Measurements from ENCODE around the gene AMMECR1.

AMMECR1 gene

DNA sequence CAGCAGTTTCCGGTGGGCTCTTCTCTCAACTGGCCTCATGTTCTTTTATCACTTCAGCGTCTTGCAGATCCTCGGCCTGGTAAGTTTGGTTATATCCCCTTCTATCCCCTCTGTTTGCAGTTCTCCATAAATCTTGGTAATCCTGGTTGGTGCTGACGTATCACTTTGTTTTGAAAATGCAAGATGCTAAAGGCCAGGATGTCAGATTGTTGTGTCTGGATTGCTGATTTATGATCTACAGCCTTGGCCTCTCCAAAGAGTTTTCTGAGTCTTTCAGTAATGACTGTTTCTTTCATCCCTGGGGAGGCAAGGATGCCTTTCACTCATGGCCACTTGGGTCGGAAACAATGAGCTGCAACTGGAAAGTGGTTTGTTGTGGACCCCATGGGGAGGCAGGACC, 146.4 kb downstream of the AMMECR1 start:
- no peak for DNase-seq (ENCODE audit: low read depth, low spot score)
- H3K4me1 ChIP-seq (ENCODE audit: insufficient read depth, insufficient read length), result peaks cover 5% of the 10 kb centered on the region
- TF ChIP-seq SUZ12 (IDR thresholded peaks at IDR 0.05; ENCODE audit: extremely low read depth, insufficient read depth, insufficient read length) (no peak), ZNF274 (IDR thresholded peaks at IDR 0.05; ENCODE audit: low read depth, low read length) (no peak), YY1 (IDR thresholded peaks at IDR 0.05; ENCODE audit: insufficient read depth, insufficient read length) (no peak)
- H3K36me3 ChIP-seq (ENCODE audit: insufficient read depth, insufficient read length, low read length), result peaks cover 20% of the 10 kb centered on the region
- no peak overlapping the region for H3K4me3 ChIP-seq (ENCODE audit: insufficient read length, low read depth)
- H3K9me3 ChIP-seq (ENCODE audit: insufficient read depth, low read length), result no peaks in the 10 kb centered on the region
- H3K9ac ChIP-seq (ENCODE audit: insufficient read length, low read depth), result no peak overlapping the region
- no peaks in the 10 kb centered on the region for H3K27me3 ChIP-seq (ENCODE audit: insufficient read depth, insufficient read length)

DNA sequence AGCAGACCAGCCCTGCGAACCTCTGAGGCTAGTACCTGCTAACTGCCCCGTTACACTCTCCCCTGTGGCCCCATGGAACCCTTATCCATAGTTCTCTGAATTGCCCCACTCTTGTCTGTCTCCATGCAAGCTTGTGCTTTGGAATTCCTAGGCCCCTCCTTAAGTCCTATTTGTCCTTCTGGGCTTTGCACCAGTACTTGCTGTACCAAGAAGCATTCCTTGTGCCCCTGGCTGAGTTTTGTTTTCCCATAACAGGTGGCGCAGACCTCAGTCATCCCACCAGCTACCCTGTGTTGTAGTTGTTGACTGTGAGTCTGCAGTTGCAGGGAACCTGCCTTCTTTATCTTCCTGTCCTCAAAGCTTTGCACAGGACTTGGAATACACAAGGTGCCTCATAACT, 147.9 kb downstream of the AMMECR1 start:
- no peak for DNase-seq (ENCODE audit: low read depth, low spot score)
- peaks cover 16% of the 10 kb centered on the region for H3K36me3 ChIP-seq (ENCODE audit: insufficient read depth, insufficient read length, low read length)
- peaks cover 5% of the 10 kb centered on the region for H3K4me1 ChIP-seq (ENCODE audit: insufficient read depth, insufficient read length)
- H3K4me3 ChIP-seq (ENCODE audit: insufficient read length, low read depth), result no peak overlapping the region
- no peaks in the 10 kb centered on the region for H3K27me3 ChIP-seq (ENCODE audit: insufficient read depth, insufficient read length)
- no peak for TF ChIP-seq YY1 (IDR thresholded peaks at IDR 0.05; ENCODE audit: insufficient read depth, insufficient read length)
- no peak for TF ChIP-seq SUZ12 (IDR thresholded peaks at IDR 0.05; ENCODE audit: extremely low read depth, insufficient read depth, insufficient read length)
- no peak for TF ChIP-seq ZNF274 (IDR thresholded peaks at IDR 0.05; ENCODE audit: low read depth, low read length)
- H3K9ac ChIP-seq (ENCODE audit: insufficient read length, low read depth), result no peak overlapping the region
- H3K9me3 ChIP-seq (ENCODE audit: insufficient read depth, low read length), result no peaks in the 10 kb centered on the region

DNA sequence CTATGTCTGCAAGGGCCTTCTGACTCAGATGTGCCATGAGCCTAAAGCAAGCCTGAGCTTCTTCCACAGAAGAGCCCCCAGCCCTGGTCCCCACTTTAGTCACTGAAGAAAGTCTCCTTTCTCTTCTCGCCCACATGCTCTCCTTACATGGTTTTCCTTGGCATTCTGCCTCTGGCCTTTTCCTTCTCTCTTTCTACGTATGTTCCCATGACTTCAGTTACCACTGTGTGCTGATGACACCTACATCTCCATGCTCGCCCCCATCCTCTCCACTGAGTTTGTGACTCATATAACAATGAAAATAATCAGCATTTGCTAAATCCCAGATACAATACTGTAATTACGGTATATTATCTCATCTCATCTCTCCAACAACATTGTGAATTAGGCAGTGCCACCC, 149.3 kb downstream of the AMMECR1 start:
- no peak for TF ChIP-seq ZNF274 (IDR thresholded peaks at IDR 0.05; ENCODE audit: low read depth, low read length)
- no peak for TF ChIP-seq SUZ12 (IDR thresholded peaks at IDR 0.05; ENCODE audit: extremely low read depth, insufficient read depth, insufficient read length)
- TF ChIP-seq YY1 (IDR thresholded peaks at IDR 0.05; ENCODE audit: insufficient read depth, insufficient read length), result no peak

DNA sequence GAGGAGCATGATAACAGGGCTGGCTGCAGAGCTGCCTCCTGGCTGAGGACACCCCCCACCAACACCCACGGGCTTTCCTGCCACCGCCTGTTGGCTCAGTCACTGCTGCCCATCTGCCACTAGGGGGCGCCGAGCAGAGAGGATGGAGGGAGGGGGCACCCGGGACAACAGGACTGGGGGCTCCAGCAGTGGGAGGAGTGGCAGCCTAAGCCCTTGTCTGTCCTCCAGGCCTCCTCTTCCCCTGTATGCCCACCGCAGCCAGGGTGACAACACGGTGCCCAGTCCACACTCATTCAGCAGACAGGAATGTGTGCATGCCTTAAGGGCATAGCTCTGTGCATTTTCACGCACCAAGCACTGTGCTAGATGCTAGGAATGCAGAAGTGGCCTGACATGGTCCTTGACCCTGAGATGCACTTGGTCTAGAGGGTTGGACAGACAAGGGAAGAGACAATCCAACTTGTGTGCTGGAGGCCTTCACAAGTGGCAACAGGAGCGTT, 149.9 kb downstream of the AMMECR1 start:
- H3K36me3 ChIP-seq (ENCODE audit: insufficient read depth, insufficient read length, low read length), result peaks cover 9% of the 10 kb centered on the region
- DNase-seq (ENCODE audit: low read depth, low spot score), result no peak
- H3K9me3 ChIP-seq (ENCODE audit: insufficient read depth, low read length), result no peaks in the 10 kb centered on the region
- H3K4me1 ChIP-seq (ENCODE audit: insufficient read depth, insufficient read length), result peaks cover 5% of the 10 kb centered on the region
- TF ChIP-seq ZNF274 (IDR thresholded peaks at IDR 0.05; ENCODE audit: low read depth, low read length) (no peak), YY1 (IDR thresholded peaks at IDR 0.05; ENCODE audit: insufficient read depth, insufficient read length) (no peak), SUZ12 (IDR thresholded peaks at IDR 0.05; ENCODE audit: extremely low read depth, insufficient read depth, insufficient read length) (no peak)
- no peaks in the 10 kb centered on the region for H3K27me3 ChIP-seq (ENCODE audit: insufficient read depth, insufficient read length)
- H3K9ac ChIP-seq (ENCODE audit: insufficient read length, low read depth), result no peak overlapping the region
- H3K4me3 ChIP-seq (ENCODE audit: insufficient read length, low read depth), result no peak overlapping the region

More for the DNA sequence above, 149.3 kb downstream of the AMMECR1 start:
- Histone ChIP-seq H3K4me1 (ENCODE audit: insufficient read depth, insufficient read length) (peaks cover 5% of the 10 kb centered on the region), H3K36me3 (ENCODE audit: insufficient read depth, insufficient read length, low read length) (peaks cover 9% of the 10 kb centered on the region), H3K9me3 (ENCODE audit: insufficient read depth, low read length) (no peaks in the 10 kb centered on the region), H3K9ac (ENCODE audit: insufficient read length, low read depth) (no peak overlapping the region), H3K4me3 (ENCODE audit: insufficient read length, low read depth) (no peak overlapping the region), H3K27me3 (ENCODE audit: insufficient read depth, insufficient read length) (no peaks in the 10 kb centered on the region)
- no peak for DNase-seq (ENCODE audit: low read depth, low spot score)

DNA sequence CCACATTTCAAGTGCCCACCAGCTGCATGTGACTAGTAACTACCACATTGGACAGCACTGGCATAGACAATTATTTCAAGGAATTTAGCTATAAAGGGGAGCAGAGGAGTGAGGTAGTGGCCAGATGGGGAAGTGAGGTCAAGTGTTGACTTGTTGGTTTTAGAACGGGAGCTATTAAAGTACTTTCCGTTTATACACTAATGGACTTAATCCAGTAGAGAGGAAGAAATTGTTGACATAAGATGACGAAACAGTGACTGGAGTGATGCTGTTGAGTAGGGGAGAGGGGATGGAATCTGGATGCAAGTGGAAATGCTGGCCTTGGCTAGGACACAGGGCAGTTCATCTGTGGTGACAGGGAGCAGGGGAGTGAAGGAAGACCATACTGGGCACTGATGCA, 154.4 kb downstream of the AMMECR1 start:
- TF ChIP-seq SUZ12 (IDR thresholded peaks at IDR 0.05; ENCODE audit: extremely low read depth, insufficient read depth, insufficient read length), result no peak
- H3K9ac ChIP-seq (ENCODE audit: insufficient read length, low read depth), result no peak overlapping the region
- no peaks in the 10 kb centered on the region for H3K9me3 ChIP-seq (ENCODE audit: insufficient read depth, low read length)
- DNase-seq (ENCODE audit: low read depth, low spot score), result no peak
- H3K36me3 ChIP-seq (ENCODE audit: insufficient read depth, insufficient read length, low read length), result peaks cover 4% of the 10 kb centered on the region
- no peak overlapping the region for H3K4me3 ChIP-seq (ENCODE audit: insufficient read length, low read depth)
- H3K4me1 ChIP-seq (ENCODE audit: insufficient read depth, insufficient read length), result peaks cover 7% of the 10 kb centered on the region
- no peaks in the 10 kb centered on the region for H3K27me3 ChIP-seq (ENCODE audit: insufficient read depth, insufficient read length)

DNA sequence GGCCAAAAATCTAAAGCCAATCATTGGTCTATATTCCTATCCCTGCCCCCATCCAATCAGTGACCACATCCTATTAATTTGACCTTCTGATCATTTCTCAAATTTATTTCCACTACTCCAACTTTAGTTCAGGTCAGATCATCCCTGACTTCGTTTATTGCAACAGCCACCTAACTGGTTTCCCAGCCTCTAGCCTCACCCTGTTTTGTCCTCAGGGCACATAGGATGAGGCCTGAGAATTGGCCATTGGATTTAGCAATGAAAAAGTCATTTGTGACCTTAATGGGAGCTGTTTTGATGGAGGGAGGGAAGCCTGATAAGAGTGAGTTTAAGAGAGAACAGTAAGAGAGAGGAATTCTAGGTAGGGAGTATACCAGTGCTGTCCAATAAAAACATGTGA, 155.0 kb downstream of the AMMECR1 start:
- no peak overlapping the region for H3K9ac ChIP-seq (ENCODE audit: insufficient read length, low read depth)
- TF ChIP-seq YY1 (IDR thresholded peaks at IDR 0.05; ENCODE audit: insufficient read depth, insufficient read length) (no peak), SUZ12 (IDR thresholded peaks at IDR 0.05; ENCODE audit: extremely low read depth, insufficient read depth, insufficient read length) (no peak), ZNF274 (IDR thresholded peaks at IDR 0.05; ENCODE audit: low read depth, low read length) (no peak)
- no peaks in the 10 kb centered on the region for H3K27me3 ChIP-seq (ENCODE audit: insufficient read depth, insufficient read length)
- peaks cover 7% of the 10 kb centered on the region for H3K4me1 ChIP-seq (ENCODE audit: insufficient read depth, insufficient read length)
- peaks cover 4% of the 10 kb centered on the region for H3K36me3 ChIP-seq (ENCODE audit: insufficient read depth, insufficient read length, low read length)
- H3K4me3 ChIP-seq (ENCODE audit: insufficient read length, low read depth), result no peak overlapping the region
- no peak for DNase-seq (ENCODE audit: low read depth, low spot score)
- H3K9me3 ChIP-seq (ENCODE audit: insufficient read depth, low read length), result no peaks in the 10 kb centered on the region

DNA sequence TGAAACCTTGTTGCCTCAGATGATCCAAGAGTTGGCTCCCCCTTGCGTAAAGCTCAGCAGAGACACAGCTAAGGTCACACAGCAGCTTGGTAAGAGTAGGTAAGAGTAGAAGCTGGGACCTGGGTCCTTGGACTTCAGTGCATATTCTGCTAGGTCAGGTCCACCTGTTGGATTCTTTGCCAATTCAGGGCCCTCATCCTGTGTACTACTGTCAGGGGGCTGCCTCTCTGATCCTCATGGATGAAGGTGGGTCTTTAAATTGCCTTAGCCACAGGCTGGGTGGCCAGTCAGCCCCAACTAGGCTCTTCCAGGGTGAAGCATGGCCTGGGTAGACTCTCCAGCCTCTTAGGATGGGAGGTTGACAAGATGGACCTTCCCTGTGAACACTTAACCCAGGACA, 155.8 kb downstream of the AMMECR1 start:
- DNase-seq (ENCODE audit: low read depth, low spot score), result no peak
- Histone ChIP-seq H3K4me1 (ENCODE audit: insufficient read depth, insufficient read length) (peaks cover 3% of the 10 kb centered on the region), H3K27me3 (ENCODE audit: insufficient read depth, insufficient read length) (no peaks in the 10 kb centered on the region), H3K4me3 (ENCODE audit: insufficient read length, low read depth) (no peak overlapping the region), H3K9me3 (ENCODE audit: insufficient read depth, low read length) (no peaks in the 10 kb centered on the region), H3K36me3 (ENCODE audit: insufficient read depth, insufficient read length, low read length) (peaks cover 4% of the 10 kb centered on the region), H3K9ac (ENCODE audit: insufficient read length, low read depth) (no peak overlapping the region)
- TF ChIP-seq SUZ12 (IDR thresholded peaks at IDR 0.05; ENCODE audit: extremely low read depth, insufficient read depth, insufficient read length) (no peak), YY1 (IDR thresholded peaks at IDR 0.05; ENCODE audit: insufficient read depth, insufficient read length) (no peak), ZNF274 (IDR thresholded peaks at IDR 0.05; ENCODE audit: low read depth, low read length) (no peak)

DNA sequence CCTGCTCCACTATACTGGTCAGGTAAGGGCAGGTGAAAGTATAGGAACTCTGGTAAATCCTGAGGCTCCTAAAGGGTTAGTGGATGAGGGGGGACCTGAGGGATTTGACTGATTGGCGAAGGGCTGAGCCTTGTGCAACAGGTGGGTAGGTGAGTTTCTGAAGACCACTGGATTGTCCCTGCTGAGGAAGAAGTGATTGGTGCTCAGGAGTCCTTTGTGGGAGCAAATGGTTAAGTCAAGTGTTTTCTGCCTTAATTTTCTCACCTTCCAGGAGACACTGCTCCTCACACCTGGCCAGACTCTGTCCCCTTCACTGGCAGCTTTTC, 156.6 kb downstream of the AMMECR1 start:
- H3K9ac ChIP-seq (ENCODE audit: insufficient read length, low read depth), result no peak overlapping the region
- H3K4me1 ChIP-seq (ENCODE audit: insufficient read depth, insufficient read length), result peaks cover 3% of the 10 kb centered on the region
- no peak for DNase-seq (ENCODE audit: low read depth, low spot score)

More for the DNA sequence above, 156.6 kb downstream of the AMMECR1 start:
- H3K9me3 ChIP-seq (ENCODE audit: insufficient read depth, low read length), result no peaks in the 10 kb centered on the region
- no peaks in the 10 kb centered on the region for H3K27me3 ChIP-seq (ENCODE audit: insufficient read depth, insufficient read length)
- TF ChIP-seq SUZ12 (IDR thresholded peaks at IDR 0.05; ENCODE audit: extremely low read depth, insufficient read depth, insufficient read length) (no peak), ZNF274 (IDR thresholded peaks at IDR 0.05; ENCODE audit: low read depth, low read length) (no peak), YY1 (IDR thresholded peaks at IDR 0.05; ENCODE audit: insufficient read depth, insufficient read length) (no peak)
- no peak overlapping the region for H3K4me3 ChIP-seq (ENCODE audit: insufficient read length, low read depth)
- H3K36me3 ChIP-seq (ENCODE audit: insufficient read depth, insufficient read length, low read length), result peaks cover 6% of the 10 kb centered on the region
